Lung (tissue), 12 donors: ENCODE measurements around the gene ZNF112. TPM values are rescaled to one million over a fixed set of nuclear protein-coding genes. Genes with fewer than 3 reads are reported as not detected.

ENCODE experiments used
- ATAC-seq: fragments of 200-7000 bp; cut with Tn5 transposase; one replicate; pipeline ENCODE4 v1.9.1; 2020; ENCODE audit warnings: moderate number of reproducible peaks; ENCODE audit not compliant: insufficient read depth, low FRiP score
- DNase-seq, 3 donors: peaks; one replicate each; pipeline ENCODE4 v3.0.0-alpha.2; 2013 to 2017
- H3K27ac ChIP-seq, 2 donors: one replicate each; pipeline ENCODE4 v1.5.1; 2013; ENCODE audit warnings: mild to moderate bottlenecking in 2 of 2, moderate library complexity in 2 of 2, control low read depth in 1 of 2, inconsistent platforms in 1 of 2, low read depth in 1 of 2, low read length in 1 of 2
- H3K27me3 ChIP-seq, 3 donors: one replicate each; pipeline ENCODE4 v1.5.1; 2013; ENCODE audit warnings: low read length in 2 of 3; ENCODE audit not compliant: control insufficient read depth in 3 of 3, insufficient read depth in 3 of 3
- H3K36me3 ChIP-seq, 4 donors: one replicate each; pipeline ENCODE4 v1.5.1; 2013; ENCODE audit warnings: low read length in 4 of 4, mild to moderate bottlenecking in 1 of 4, moderate library complexity in 1 of 4; ENCODE audit not compliant: control insufficient read depth in 4 of 4, insufficient read depth in 4 of 4
- H3K4me1 ChIP-seq, 5 donors: one replicate each; pipeline ENCODE4 v1.5.1; 2013; ENCODE audit warnings: low read length in 5 of 5, mild to moderate bottlenecking in 2 of 5, moderate library complexity in 1 of 5; ENCODE audit not compliant: control insufficient read depth in 5 of 5, insufficient read depth in 5 of 5
- H3K4me3 ChIP-seq: one replicate; pipeline ENCODE4 v1.5.1; 2013; ENCODE audit warnings: mild to moderate bottlenecking, control low read depth, moderate library complexity
- H3K9ac ChIP-seq, 2 donors: one replicate each; pipeline ENCODE4 v1.5.1; 2013; ENCODE audit warnings: low read length in 2 of 2, control low read depth in 1 of 2; ENCODE audit not compliant: insufficient read depth in 1 of 2
- H3K9me3 ChIP-seq, 4 donors: one replicate each; pipeline ENCODE4 v1.5.1; 2013; ENCODE audit warnings: low read length in 3 of 4, mild to moderate bottlenecking in 1 of 4, moderate library complexity in 1 of 4; ENCODE audit not compliant: control insufficient read depth in 4 of 4, insufficient read depth in 3 of 4
- WGBS, 2 donors: extraction: QIAGEN DNeasy Blood & Tissue Kit; methylation state at CpG; one replicate each; pipeline ENCODE4 v1.1.7; 2013; 5-methylcytosine and 5-hydroxymethylcytosine counted together
- polyA plus RNA-seq, 2 donors: library from polyadenylated mRNA; stranded (reverse); fragments of 200-250 nt; gene quantifications; one replicate each; pipeline ENCODE4 v1.2.1, GENCODE V29; 2013
- total RNA-seq, 2 donors: library from RNA; depleted of rRNA in 1 of 2; stranded (reverse); fragments of >200 nt in 1 of 2; gene quantifications; one replicate each; pipeline ENCODE4 v1.2.1, GENCODE V29; 2014 to 2021
- TF ChIP-seq, protein P1 (sequence below): IDR thresholded peaks from 2 replicates; pipeline ENCODE4 v1.5.1; 2012; ENCODE audit warnings: mild to moderate bottlenecking; ENCODE audit errors: control extremely low read depth, extremely low read depth
- donor health status: control.
- donor health status: control.
- donor health status: Bipolar disorder and iron deficiency.
- donor health status: healthy.
- donor health status: DM: yes; HTN: yes; CAD: no.

Gene ZNF112
- total and polyA plus RNA-seq, 4 donors = 1.0 to 11.3 (median 2.6) TPM

GRCh38 chr19:44306283-44306682 is 50.2 kb downstream of the ZNF112 start:
- Histone ChIP-seq H3K27me3 (no peaks in the 10 kb centered on the region), H3K4me1 (peaks cover 0 to 14% (median 6%) of the 10 kb centered on the region in 5 donors), H3K9me3 (peaks cover 0 to 15% (median 5%) of the 10 kb centered on the region in 4 donors), H3K9ac (no peak overlapping the region), H3K27ac (no peak overlapping the region), H3K36me3 (peaks cover 0 to 6% (median 4%) of the 10 kb centered on the region in 4 donors), H3K4me3 (no peak overlapping the region)
- 89 to 90% methylated on average over 15 of the region's 15 CpGs for WGBS, 2 donors
- TF ChIP-seq, protein P1, sequence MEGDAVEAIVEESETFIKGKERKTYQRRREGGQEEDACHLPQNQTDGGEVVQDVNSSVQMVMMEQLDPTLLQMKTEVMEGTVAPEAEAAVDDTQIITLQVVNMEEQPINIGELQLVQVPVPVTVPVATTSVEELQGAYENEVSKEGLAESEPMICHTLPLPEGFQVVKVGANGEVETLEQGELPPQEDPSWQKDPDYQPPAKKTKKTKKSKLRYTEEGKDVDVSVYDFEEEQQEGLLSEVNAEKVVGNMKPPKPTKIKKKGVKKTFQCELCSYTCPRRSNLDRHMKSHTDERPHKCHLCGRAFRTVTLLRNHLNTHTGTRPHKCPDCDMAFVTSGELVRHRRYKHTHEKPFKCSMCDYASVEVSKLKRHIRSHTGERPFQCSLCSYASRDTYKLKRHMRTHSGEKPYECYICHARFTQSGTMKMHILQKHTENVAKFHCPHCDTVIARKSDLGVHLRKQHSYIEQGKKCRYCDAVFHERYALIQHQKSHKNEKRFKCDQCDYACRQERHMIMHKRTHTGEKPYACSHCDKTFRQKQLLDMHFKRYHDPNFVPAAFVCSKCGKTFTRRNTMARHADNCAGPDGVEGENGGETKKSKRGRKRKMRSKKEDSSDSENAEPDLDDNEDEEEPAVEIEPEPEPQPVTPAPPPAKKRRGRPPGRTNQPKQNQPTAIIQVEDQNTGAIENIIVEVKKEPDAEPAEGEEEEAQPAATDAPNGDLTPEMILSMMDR = no peak
- DNase-seq = no peak
- ATAC-seq = no peak

GRCh38 chr19:44305457-44305856 is 51.0 kb downstream of the ZNF112 start:
- Histone ChIP-seq H3K36me3 (peaks cover 0 to 12% (median 5%) of the 10 kb centered on the region in 4 donors), H3K27me3 (no peaks in the 10 kb centered on the region), H3K9me3 (peaks cover 0 to 12% (median 3%) of the 10 kb centered on the region in 4 donors), H3K9ac (no peak overlapping the region), H3K27ac (no peak overlapping the region), H3K4me3 (no peak overlapping the region), H3K4me1 (peaks cover 0 to 14% (median 6%) of the 10 kb centered on the region in 5 donors)
- no peak for ATAC-seq
- TF ChIP-seq, protein P1 = no peak
- 84 to 92% methylated on average over 4 of the region's 4 CpGs for WGBS, 2 donors
- DNase-seq = no peak

- WGBS, 2 donors = 0% methylated on average over 31 of the region's 31 CpGs
- ATAC-seq = peak; percentile 99
- TF ChIP-seq, protein P1 = no peak
- H3K27ac ChIP-seq = peak within 1 kb of the TSS; percentile 77 to 96
- H3K9ac ChIP-seq = peak within 1 kb of the TSS in 1 of 2 donors; percentile 80
- peaks cover 0 to 14% (median 6%) of the 10 kb centered on the region in 5 donors for H3K4me1 ChIP-seq
- peaks cover 0 to 12% (median 3%) of the 10 kb centered on the region in 4 donors for H3K9me3 ChIP-seq
- no peaks in the 10 kb centered on the region for H3K27me3 ChIP-seq
- H3K36me3 ChIP-seq = peaks cover 4 to 18% (median 7%) of the 10 kb centered on the region in 4 donors
- peak within 1 kb of the TSS; percentile 87 for H3K4me3 ChIP-seq
- peak; percentile 92 to 98 (median 98) for DNase-seq
Measured at GRCh38 chr19:44304659-44305193, 51.8 kb downstream of the ZNF112 start, which contains the start of gene ZNF235. Gene ZNF235, minus strand, starts transcription at chr19:44305025. Its CDS starts 1,621 bp downstream, at chr19:44303404.
